ENCODE results near the gene ADAMTS18. TPM values are rescaled to one million over a fixed set of nuclear protein-coding genes. Genes with fewer than 3 reads are reported as not detected.

The ADAMTS18 gene
- polyA plus RNA-seq, 1 donor (not counting 4 experiments of a cell fraction or from before 2014, with no cell fraction given) = not detected

DNA sequence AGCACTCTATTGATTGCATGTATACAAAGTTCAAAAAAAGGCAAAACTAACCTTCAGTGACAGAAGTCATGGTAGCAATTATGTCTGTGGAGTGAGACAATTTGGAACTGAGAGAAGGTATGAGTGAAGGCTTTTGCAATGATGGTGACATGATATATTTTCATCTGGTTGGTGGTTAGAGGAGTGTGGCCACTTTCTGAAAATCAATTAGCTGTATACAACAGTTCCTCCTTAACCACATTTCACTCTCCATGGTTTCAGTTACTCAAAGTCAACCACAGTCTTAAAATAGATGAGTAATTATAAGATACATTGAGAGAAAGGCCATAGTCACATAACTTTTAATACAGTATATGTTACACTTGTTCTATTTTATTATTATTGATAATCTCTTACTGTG, 26.2 kb downstream of the ADAMTS18 start:
- H3K27ac ChIP-seq (ENCODE audit: control insufficient read depth, insufficient read depth, low read length) = no peak overlapping the region
- no peaks in the 10 kb centered on the region for H3K9me3 ChIP-seq (ENCODE audit: control insufficient read depth, low read depth, low read length)
- H3K4me1 ChIP-seq (ENCODE audit: control insufficient read depth, extremely low read depth, insufficient read depth, low read length) = no peaks in the 10 kb centered on the region
- TF ChIP-seq CTCF (optimal IDR thresholded peaks at IDR 0.05 in 1 of 3, IDR thresholded peaks at IDR 0.05 in 1 of 3, conservative IDR thresholded peaks at IDR 0.05 in 1 of 3; ENCODE audit: extremely low read depth in 1 of 3, insufficient read depth in 2 of 3, low read length in 3 of 3) (no peak), EZH2 (IDR thresholded peaks at IDR 0.05; ENCODE audit: low read length) (no peak)
- H2AFZ ChIP-seq (ENCODE audit: control insufficient read depth, low read length) = no peak overlapping the region
- dilution Hi-C loops (cut with MboI; ENCODE audit: extremely low pct_ligation_motif_present, low sequenced_read_pairs) = no loop called here
- no peaks in the 10 kb centered on the region for H4K20me1 ChIP-seq (ENCODE audit: control insufficient read depth, extremely low read depth, insufficient read depth, low read length)
- DNase-seq (ENCODE audit: low read depth, low spot score) (no peak), FAIRE-seq (no peak)
- H3K79me2 ChIP-seq (ENCODE audit: control insufficient read depth, insufficient read depth, low read length) = no peaks in the 10 kb centered on the region
- no peaks in the 10 kb centered on the region for H3K27me3 ChIP-seq (ENCODE audit: control insufficient read depth, extremely low read depth, insufficient read depth, low read length)
- no peaks in the 10 kb centered on the region for H3K36me3 ChIP-seq (ENCODE audit: control insufficient read depth in 2 of 2, extremely low read depth in 1 of 2, insufficient read depth in 2 of 2, low read length in 2 of 2)
- no peak overlapping the region for H3K4me2 ChIP-seq (ENCODE audit: control insufficient read depth, extremely low read depth, insufficient read depth, low read depth, low read length)
- no peak overlapping the region for H3K4me3 ChIP-seq (ENCODE audit: control insufficient read depth in 2 of 3, extremely low read depth in 1 of 3, insufficient read depth in 2 of 3, low read depth in 1 of 3, low read length in 3 of 3)
- H3K9me1 ChIP-seq (ENCODE audit: control insufficient read depth, extremely low read depth, insufficient read depth, low read length) = no peaks in the 10 kb centered on the region
- no peak overlapping the region for H3K9ac ChIP-seq (ENCODE audit: control insufficient read depth, extremely low read depth, insufficient read depth, low read length)

DNA sequence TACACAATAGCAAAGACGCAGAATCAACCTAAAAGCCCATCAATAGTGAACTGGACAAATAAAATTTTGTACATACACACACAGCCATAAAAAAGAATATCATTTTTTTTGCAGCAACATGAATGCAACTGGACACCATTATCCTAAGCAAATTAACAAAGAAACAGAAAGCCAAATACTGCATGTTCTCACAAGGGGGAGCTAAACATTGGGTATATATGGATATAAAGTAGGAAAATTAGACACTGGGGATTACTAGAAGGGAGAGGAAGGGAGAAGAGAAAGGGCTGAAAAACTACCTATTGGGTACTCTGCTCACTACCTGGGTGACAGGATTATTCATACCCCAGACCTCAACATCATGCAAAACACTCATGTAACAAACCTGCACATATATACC, 28.2 kb downstream of the ADAMTS18 start:
- no peak overlapping the region for H2AFZ ChIP-seq (ENCODE audit: control insufficient read depth, low read length)
- H3K9me3 ChIP-seq (ENCODE audit: control insufficient read depth, low read depth, low read length) = no peaks in the 10 kb centered on the region
- no peaks in the 10 kb centered on the region for H3K4me1 ChIP-seq (ENCODE audit: control insufficient read depth, extremely low read depth, insufficient read depth, low read length)
- no peak overlapping the region for H3K4me2 ChIP-seq (ENCODE audit: control insufficient read depth, extremely low read depth, insufficient read depth, low read depth, low read length)
- TF ChIP-seq EZH2 (IDR thresholded peaks at IDR 0.05; ENCODE audit: low read length) (no peak), CTCF (optimal IDR thresholded peaks at IDR 0.05 in 1 of 3, IDR thresholded peaks at IDR 0.05 in 1 of 3, conservative IDR thresholded peaks at IDR 0.05 in 1 of 3; ENCODE audit: extremely low read depth in 1 of 3, insufficient read depth in 2 of 3, low read length in 3 of 3) (no peak)
- no peak for FAIRE-seq
- no peaks in the 10 kb centered on the region for H4K20me1 ChIP-seq (ENCODE audit: control insufficient read depth, extremely low read depth, insufficient read depth, low read length)
- H3K36me3 ChIP-seq (ENCODE audit: control insufficient read depth in 2 of 2, extremely low read depth in 1 of 2, insufficient read depth in 2 of 2, low read length in 2 of 2) = no peaks in the 10 kb centered on the region
- H3K9me1 ChIP-seq (ENCODE audit: control insufficient read depth, extremely low read depth, insufficient read depth, low read length) = no peaks in the 10 kb centered on the region
- no peaks in the 10 kb centered on the region for H3K27me3 ChIP-seq (ENCODE audit: control insufficient read depth, extremely low read depth, insufficient read depth, low read length)
- no peaks in the 10 kb centered on the region for H3K79me2 ChIP-seq (ENCODE audit: control insufficient read depth, insufficient read depth, low read length)
- no peak overlapping the region for H3K4me3 ChIP-seq (ENCODE audit: control insufficient read depth in 2 of 3, extremely low read depth in 1 of 3, insufficient read depth in 2 of 3, low read depth in 1 of 3, low read length in 3 of 3)
- DNase-seq (ENCODE audit: low read depth, low spot score) = no peak
- no peak overlapping the region for H3K27ac ChIP-seq (ENCODE audit: control insufficient read depth, insufficient read depth, low read length)
- no peak overlapping the region for H3K9ac ChIP-seq (ENCODE audit: control insufficient read depth, extremely low read depth, insufficient read depth, low read length)
- dilution Hi-C loops (cut with MboI; ENCODE audit: extremely low pct_ligation_motif_present, low sequenced_read_pairs) = no loop called here
